ENCODE measurements around the gene OLIG2.

The OLIG2 gene

GRCh38 chr21:33063907-33064622 is 38.3 kb downstream of the OLIG2 start:
- no peak for DNase-seq (ENCODE audit: extremely low spot score)
- TF ChIP-seq, protein P1, sequence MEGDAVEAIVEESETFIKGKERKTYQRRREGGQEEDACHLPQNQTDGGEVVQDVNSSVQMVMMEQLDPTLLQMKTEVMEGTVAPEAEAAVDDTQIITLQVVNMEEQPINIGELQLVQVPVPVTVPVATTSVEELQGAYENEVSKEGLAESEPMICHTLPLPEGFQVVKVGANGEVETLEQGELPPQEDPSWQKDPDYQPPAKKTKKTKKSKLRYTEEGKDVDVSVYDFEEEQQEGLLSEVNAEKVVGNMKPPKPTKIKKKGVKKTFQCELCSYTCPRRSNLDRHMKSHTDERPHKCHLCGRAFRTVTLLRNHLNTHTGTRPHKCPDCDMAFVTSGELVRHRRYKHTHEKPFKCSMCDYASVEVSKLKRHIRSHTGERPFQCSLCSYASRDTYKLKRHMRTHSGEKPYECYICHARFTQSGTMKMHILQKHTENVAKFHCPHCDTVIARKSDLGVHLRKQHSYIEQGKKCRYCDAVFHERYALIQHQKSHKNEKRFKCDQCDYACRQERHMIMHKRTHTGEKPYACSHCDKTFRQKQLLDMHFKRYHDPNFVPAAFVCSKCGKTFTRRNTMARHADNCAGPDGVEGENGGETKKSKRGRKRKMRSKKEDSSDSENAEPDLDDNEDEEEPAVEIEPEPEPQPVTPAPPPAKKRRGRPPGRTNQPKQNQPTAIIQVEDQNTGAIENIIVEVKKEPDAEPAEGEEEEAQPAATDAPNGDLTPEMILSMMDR (IDR thresholded peaks at IDR 0.05; ENCODE audit: control extremely low read depth, extremely low read depth, low read depth, missing control alignments) = no peak
- POLR2A ChIA-PET = no interaction called here
- CTCF ChIA-PET = interaction anchor here (1.1 to 2.9 kb wide), 3 partner anchors 63 to 381 kb away, joined by 3 to 11 read pairs (median 7); no protein-coding TSS in a partner anchor

GRCh38 chr21:33064623-33065390 is 39.1 kb downstream of the OLIG2 start:
- TF ChIP-seq, protein P1 (IDR thresholded peaks at IDR 0.05; ENCODE audit: control extremely low read depth, extremely low read depth, low read depth, missing control alignments) = no peak
- POLR2A ChIA-PET = no interaction called here
- CTCF ChIA-PET = interaction anchor here (1.1 to 1.5 kb wide), 2 partner anchors 124 to 380 kb away, joined by 3 to 7 read pairs; no protein-coding TSS in a partner anchor

DNA sequence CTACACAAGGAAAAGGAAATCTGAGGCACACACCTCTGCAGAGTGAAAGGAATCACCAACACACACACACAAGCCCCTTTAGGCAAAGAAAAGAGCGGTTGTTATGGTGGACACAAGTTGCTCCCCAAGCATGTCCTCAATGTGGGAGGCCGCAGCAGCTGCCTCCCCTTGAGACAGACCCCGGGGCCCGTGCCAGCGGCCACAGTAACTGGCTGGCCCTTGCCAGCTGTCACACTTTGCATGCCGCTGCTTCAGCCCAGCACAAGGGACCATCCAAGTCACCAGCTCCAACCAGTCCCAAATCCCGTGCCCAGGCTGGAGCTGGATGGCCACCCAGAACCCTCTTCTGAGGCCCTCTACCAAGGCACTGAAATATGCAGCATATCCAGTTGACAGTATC is 41.3 kb downstream of the OLIG2 start:
- TF ChIP-seq, protein P1 (IDR thresholded peaks at IDR 0.05; ENCODE audit: control extremely low read depth, extremely low read depth, low read depth, missing control alignments) = no peak
- POLR2A ChIA-PET = no interaction called here
- CTCF ChIA-PET = interaction anchor here (1.2 kb wide), 1 partner anchor 9 kb away, joined by 3 read pairs; no protein-coding TSS in a partner anchor
- no peak for DNase-seq (ENCODE audit: extremely low spot score)

More at GRCh38 chr21:33064623-33065390, 39.1 kb downstream of the OLIG2 start:
- DNase-seq (ENCODE audit: extremely low spot score) = no peak

GRCh38 chr21:33067457-33067856 is 41.7 kb downstream of the OLIG2 start:
- DNase-seq (ENCODE audit: extremely low spot score) = no peak
- ChIA-PET CTCF (no interaction called here), POLR2A (no interaction called here)
- TF ChIP-seq, protein P1 (IDR thresholded peaks at IDR 0.05; ENCODE audit: control extremely low read depth, extremely low read depth, low read depth, missing control alignments) = no peak

DNA sequence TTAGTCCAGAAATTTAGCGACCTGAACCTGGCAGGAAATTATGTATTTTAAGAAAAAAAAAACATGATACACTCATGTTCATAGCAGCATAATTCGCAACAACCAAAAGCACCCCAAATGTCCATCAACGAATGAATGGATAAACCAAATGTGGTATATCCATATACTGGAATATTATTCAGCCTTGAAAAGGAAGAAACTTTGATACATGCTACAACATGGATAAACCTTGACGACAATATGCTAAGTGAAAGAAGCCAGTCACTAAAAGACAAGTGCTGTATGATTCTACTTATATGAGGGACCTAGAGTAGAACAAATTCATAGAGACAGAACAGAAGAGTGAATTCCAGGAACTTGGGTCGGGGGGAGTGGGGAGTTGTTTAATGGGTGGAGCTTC is 43.5 kb downstream of the OLIG2 start:
- DNase-seq (ENCODE audit: extremely low spot score) = no peak
- TF ChIP-seq, protein P1 (IDR thresholded peaks at IDR 0.05; ENCODE audit: control extremely low read depth, extremely low read depth, low read depth, missing control alignments) = no peak
- CTCF ChIA-PET = interaction anchor here (0.9 kb wide), 1 partner anchor 9 kb away, joined by 3 read pairs; no protein-coding TSS in a partner anchor

DNA sequence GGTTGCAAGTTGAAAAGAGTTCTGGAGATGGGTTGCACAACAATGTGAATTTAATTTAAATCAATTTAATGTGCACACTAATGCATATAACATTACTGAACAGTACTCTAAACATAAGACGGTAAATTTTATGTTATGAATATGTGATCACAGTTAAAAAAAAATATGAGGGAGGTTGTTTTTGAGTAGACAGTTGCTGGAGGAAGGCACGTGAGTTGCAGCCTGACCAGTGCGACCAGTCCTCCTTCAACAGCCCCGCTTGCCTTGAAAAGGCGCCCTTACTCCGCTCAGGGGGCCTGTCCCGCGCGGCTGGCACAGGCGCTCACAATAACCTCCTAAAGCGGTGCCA is 43.9 kb downstream of the OLIG2 start:
- DNase-seq (ENCODE audit: extremely low spot score) = no peak
- TF ChIP-seq, protein P1 (IDR thresholded peaks at IDR 0.05; ENCODE audit: control extremely low read depth, extremely low read depth, low read depth, missing control alignments) = no peak
- ChIA-PET CTCF (no interaction called here), POLR2A (no interaction called here)

More for the DNA sequence above, 43.5 kb downstream of the OLIG2 start:
- POLR2A ChIA-PET = no interaction called here

Measured in GM10248 (cell line).